GM12878 (cell line): ENCODE data around the gene KIAA2012. TPM values are rescaled to one million over a fixed set of nuclear protein-coding genes. Genes with fewer than 3 reads are reported as not detected.

Source experiments
- ATAC-seq: fragments of 200-7000 bp; cut with Tn5 transposase; 3 replicates; pipeline ENCODE4 v1.9.1; 2020; ENCODE audit warnings: mild to moderate bottlenecking, moderate library complexity
- BruUV-seq: library from RNA; stranded (reverse); fragments of 400-500 nt; replicated peaks from 2 replicates; lab custom pipeline; 2021; lab: Mats Ljungman, UMichigan
- CTCF ChIA-PET: fragments of 300-600 bp; sonication (Branson Sonifier 250); formaldehyde crosslinking; extraction: SDS; loops from one replicate; lab custom pipeline; 2021; ENCODE audit warnings: inconsistent platforms; lab: Yijun Ruan, JAX
- POLR2A ChIA-PET: fragments of 350-600 bp; formaldehyde crosslinking; extraction: SDS; loops from one replicate; lab custom pipeline; 2021; ENCODE audit warnings: inconsistent platforms; lab: Charles Lee
- RAD21 ChIA-PET: fragments of 300-600 bp; sonication (Branson Sonifier 250); formaldehyde crosslinking; loops from one replicate; lab custom pipeline; 2023; ENCODE audit warnings: antibody characterized with exemption; ENCODE audit not compliant: unreplicated experiment; lab: Charles Lee
- SMC1A ChIA-PET: fragments of 300-600 bp; sonication (Branson Sonifier 250); formaldehyde crosslinking; loops from one replicate; lab custom pipeline; 2023; ENCODE audit not compliant: unreplicated experiment, uncharacterized antibody; lab: Charles Lee
- DNase-seq: peaks from one replicate; pipeline ENCODE4 v3.0.0-alpha.2; 2011; ENCODE audit warnings: low read depth, low spot score
- FAIRE-seq: peaks from 3 replicates; lab custom pipeline; 2011; peaks lifted over from hg19 to GRCh38; lab: Jason Lieb, UNC
- H2AFZ ChIP-seq: 2 replicates; pipeline ENCODE4 v1.6.0; 2011; ENCODE audit warnings: low read depth, low read length, control low read depth; ENCODE audit not compliant: control insufficient read depth
- H3K27ac ChIP-seq: 2 replicates; pipeline ENCODE4 v1.5.1; 2011; ENCODE audit warnings: control low read depth; ENCODE audit not compliant: control insufficient read depth, insufficient read depth
- H3K27me3 ChIP-seq, 2 experiments: replicated peaks in 1 of 2; 2 replicates each; pipeline versions ENCODE4 v1.6.0 to v1.6.1; 2011; ENCODE audit warnings: low read length in 1 of 2; ENCODE audit not compliant: control insufficient read depth in 2 of 2, insufficient read depth in 2 of 2
- H3K36me3 ChIP-seq, 2 experiments: 2 replicates each; pipeline ENCODE4 v1.5.1; 2011; ENCODE audit warnings: low read length in 1 of 2; ENCODE audit not compliant: control insufficient read depth in 2 of 2, insufficient read depth in 2 of 2
- H3K4me1 ChIP-seq: 2 replicates; pipeline ENCODE4 v1.6.1; 2011; ENCODE audit warnings: mild to moderate bottlenecking, low read length, moderate library complexity, mixed read lengths; ENCODE audit not compliant: control insufficient read depth, insufficient read depth
- H3K4me2 ChIP-seq: 2 replicates; pipeline ENCODE4 v1.6.0; 2011; ENCODE audit warnings: control low read depth; ENCODE audit not compliant: control insufficient read depth, insufficient read depth
- H3K4me3 ChIP-seq: fragments of 200-600 bp; sonication (generic); 2 replicates; pipeline ENCODE4 v1.5.1; 2016
- H3K79me2 ChIP-seq: 2 replicates; pipeline ENCODE4 v1.6.0; 2011; ENCODE audit warnings: low read length; ENCODE audit not compliant: control insufficient read depth, insufficient read depth
- H3K9ac ChIP-seq: 2 replicates; pipeline ENCODE4 v1.8.0; 2011; ENCODE audit warnings: low read length, control low read depth, mixed read lengths; ENCODE audit not compliant: control insufficient read depth, insufficient read depth
- H3K9me3 ChIP-seq: replicated peaks from 3 replicates; pipeline ENCODE4 v1.5.1; 2011; ENCODE audit warnings: mild to moderate bottlenecking, low read length; ENCODE audit not compliant: control insufficient read depth, insufficient read depth
- H4K20me1 ChIP-seq: 2 replicates; pipeline ENCODE4 v1.6.0; 2011; ENCODE audit not compliant: control insufficient read depth, insufficient read depth
- FOS ChIP-seq: IDR thresholded peaks from 3 replicates; pipeline ENCODE4 v1.6.1; 2011; ENCODE audit warnings: borderline replicate concordance; ENCODE audit not compliant: insufficient read length; ENCODE audit errors: extremely low read depth
- HCFC1 ChIP-seq: fragments of 150-350 bp; IDR thresholded peaks from 2 replicates; pipeline ENCODE4 v1.6.1; 2014; ENCODE audit warnings: low read length
- IKZF1 ChIP-seq: fragments of 450-650 bp; conservative IDR thresholded peaks from 2 replicates; pipeline ENCODE4 v1.6.1; 2017; ENCODE audit warnings: antibody characterized with exemption, mild to moderate bottlenecking
- NR2C2 ChIP-seq: IDR thresholded peaks from 2 replicates; pipeline ENCODE4 v1.6.1; 2011; ENCODE audit warnings: borderline replicate concordance, low read depth; ENCODE audit not compliant: control insufficient read depth, insufficient read length
- NR2F1 ChIP-seq: fragments of 450-650 bp; conservative IDR thresholded peaks from 2 replicates; pipeline ENCODE4 v1.6.1; 2017; ENCODE audit warnings: mild to moderate bottlenecking
- SMC3 ChIP-seq: IDR thresholded peaks from 2 replicates; pipeline ENCODE4 v1.6.1; 2011; ENCODE audit warnings: low read length, improper control_type of control experiment, borderline replicate concordance
- TARDBP ChIP-seq: IDR thresholded peaks from 2 replicates; pipeline ENCODE4 v1.6.1; 2016; ENCODE audit warnings: borderline replicate concordance
- WGBS: methylation state at CpG from one replicate; pipeline ENCODE4 v1.1.6; 2016; ENCODE audit warnings: low lambda C conversion rate; ENCODE audit not compliant: insufficient replicate concordance, insufficient coverage; ENCODE audit errors: missing lambda C conversion rate; 5-methylcytosine and 5-hydroxymethylcytosine counted together
- in situ Hi-C: fragments of 300-500 bp; cut with MboI; formaldehyde crosslinking; loops from 9 replicates; pipeline ENCODE4 v1.14.3; 2018; ENCODE audit warnings: mixed read lengths
- intact Hi-C: fragments of 100-400 bp; cut with micrococcal nuclease; formaldehyde crosslinking; loops from one replicate; pipeline ENCODE4 v1.14.2; 2022; ENCODE audit not compliant: unreplicated experiment
- polyA plus RNA-seq, 11 experiments: library from polyadenylated mRNA; depleted of rRNA in 4 of 11; unstranded in 6 of 11; stranded (reverse) in 5 of 11; fragments of >200 nt; fragmentation: Nextera tagmentation in 4 of 11; fragmentation: Illumina TruSeq in 1 of 11; extraction: Ambion mirVana in 4 of 11; extraction: Trizol in 1 of 11; gene quantifications; 1 replicate in 1 of 11; 2 replicates in 10 of 11; pipeline versions ENCODE4 v1.2.1 to v1.2.3, GENCODE V29; 2011 to 2016; ENCODE audit warnings: inconsistent platforms in 2 of 11, missing spikeins in 2 of 11, low read depth in 1 of 11
- total RNA-seq, 4 experiments: library from RNA; depleted of rRNA in 3 of 4; stranded (reverse); fragments of >200 nt in 3 of 4; fragmentation: Illumina TruSeq in 1 of 4; extraction: Trizol in 1 of 4; gene quantifications; 2 replicates each; pipeline versions ENCODE4 v1.2.1 to v1.2.3, GENCODE V29; 2013 to 2021
- TF ChIP-seq, protein P1 (sequence below): fragments of 450-650 bp; IDR thresholded peaks from 2 replicates; pipeline ENCODE4 v1.6.1; 2017; ENCODE audit warnings: antibody characterized with exemption, mild to moderate bottlenecking, moderate library complexity

Gene KIAA2012
- total and polyA plus RNA-seq, 10 of the 15 experiments (the other 5 are each of a cell fraction or from before 2014, with no cell fraction given): 0.03 TPM; not detected in 9

GRCh38 chr2:202049092-202049728 lies 23.8 kb upstream of the KIAA2012 start (continued):
- TF ChIP-seq, protein P1, sequence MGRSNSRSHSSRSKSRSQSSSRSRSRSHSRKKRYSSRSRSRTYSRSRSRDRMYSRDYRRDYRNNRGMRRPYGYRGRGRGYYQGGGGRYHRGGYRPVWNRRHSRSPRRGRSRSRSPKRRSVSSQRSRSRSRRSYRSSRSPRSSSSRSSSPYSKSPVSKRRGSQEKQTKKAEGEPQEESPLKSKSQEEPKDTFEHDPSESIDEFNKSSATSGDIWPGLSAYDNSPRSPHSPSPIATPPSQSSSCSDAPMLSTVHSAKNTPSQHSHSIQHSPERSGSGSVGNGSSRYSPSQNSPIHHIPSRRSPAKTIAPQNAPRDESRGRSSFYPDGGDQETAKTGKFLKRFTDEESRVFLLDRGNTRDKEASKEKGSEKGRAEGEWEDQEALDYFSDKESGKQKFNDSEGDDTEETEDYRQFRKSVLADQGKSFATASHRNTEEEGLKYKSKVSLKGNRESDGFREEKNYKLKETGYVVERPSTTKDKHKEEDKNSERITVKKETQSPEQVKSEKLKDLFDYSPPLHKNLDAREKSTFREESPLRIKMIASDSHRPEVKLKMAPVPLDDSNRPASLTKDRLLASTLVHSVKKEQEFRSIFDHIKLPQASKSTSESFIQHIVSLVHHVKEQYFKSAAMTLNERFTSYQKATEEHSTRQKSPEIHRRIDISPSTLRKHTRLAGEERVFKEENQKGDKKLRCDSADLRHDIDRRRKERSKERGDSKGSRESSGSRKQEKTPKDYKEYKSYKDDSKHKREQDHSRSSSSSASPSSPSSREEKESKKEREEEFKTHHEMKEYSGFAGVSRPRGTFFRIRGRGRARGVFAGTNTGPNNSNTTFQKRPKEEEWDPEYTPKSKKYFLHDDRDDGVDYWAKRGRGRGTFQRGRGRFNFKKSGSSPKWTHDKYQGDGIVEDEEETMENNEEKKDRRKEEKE: no peak
- TF ChIP-seq NR2C2 (no peak), NR2F1 (no peak), FOS (no peak)

- 0 out of 4 replicates have a peak, but pooled peaks cover 0 to 2% of the 10 kb centered on the region in 2 experiments for H3K27me3 ChIP-seq
- intact Hi-C loops: no loop called here
- DNase-seq (no peak), ATAC-seq (no peak), FAIRE-seq (no peak)
- H3K4me1 ChIP-seq: no peaks in the 10 kb centered on the region
- TF ChIP-seq HCFC1: no peak
- TF ChIP-seq TARDBP: no peak
- TF ChIP-seq SMC3: no peak
- TF ChIP-seq IKZF1: no peak
- H2AFZ ChIP-seq: no peak overlapping the region
- ChIA-PET POLR2A (no interaction called here), SMC1A (interaction anchor here (1.4 to 2.0 kb wide), 2 partner anchors 15 to 19 kb away, joined by 4 read pairs; no protein-coding TSS in a partner anchor), CTCF (no interaction called here), RAD21 (no interaction called here)
- no peak overlapping the region for H3K4me3 ChIP-seq
- no peak overlapping the region for H3K9ac ChIP-seq
- H4K20me1 ChIP-seq: no peaks in the 10 kb centered on the region
- H3K9me3 ChIP-seq: no peaks in the 10 kb centered on the region
- BruUV-seq: no TSS peak
- no peaks in the 10 kb centered on the region for H3K79me2 ChIP-seq
- H3K27ac ChIP-seq: no peak overlapping the region
- no peaks in the 10 kb centered on the region for H3K36me3 ChIP-seq
- H3K4me2 ChIP-seq: no peak overlapping the region
- 81% methylated on average over 1 of the region's 1 CpG for WGBS
- in situ Hi-C loops: no loop called here
These were observed 23.2 kb upstream of the KIAA2012 start for GRCh38 chr2:202049840-202050239.
